Measurements from ENCODE around the gene VPS13A. TPM values are rescaled to one million over a fixed set of nuclear protein-coding genes. Genes with fewer than 3 reads are reported as not detected.
"Not testable (repeated sequence)": the region's sequence is repeated elsewhere in the genome, so short reads cannot be mapped to it uniquely, and the experiment has no call there.

VPS13A gene
- total RNA-seq, 1 experiment from 2014 or later: 32.6 TPM

GRCh38 chr9:77257275-77257674 is 79.9 kb downstream of the VPS13A start:
- Mint-ChIP-seq H3K27me3 (ENCODE audit: unreplicated experiment) (no peaks in the 10 kb centered on the region), H3K4me1 (ENCODE audit: low read depth, unreplicated experiment) (no peaks in the 10 kb centered on the region), H3K4me3 (ENCODE audit: low read depth, unreplicated experiment) (no peak overlapping the region), H3K36me3 (ENCODE audit: insufficient read depth, unreplicated experiment) (no peaks in the 10 kb centered on the region), H3K9me3 (ENCODE audit: low read depth, unreplicated experiment) (no peaks in the 10 kb centered on the region), H3K27ac (ENCODE audit: unreplicated experiment) (no peak overlapping the region)
- BruUV-seq (replicated peaks): no TSS peak
- TF ChIP-seq CTCF (IDR thresholded peaks at IDR 0.05; ENCODE audit: unreplicated experiment): no peak
- no peak for DNase-seq
- intact Hi-C loops (cut with micrococcal nuclease; ENCODE audit: unreplicated experiment): no loop called here
- CTCF ChIA-PET: no interaction called here

- no peak for TF ChIP-seq CTCF (IDR thresholded peaks at IDR 0.05; ENCODE audit: unreplicated experiment)
- Mint-ChIP-seq H3K36me3 (ENCODE audit: insufficient read depth, unreplicated experiment) (no peaks in the 10 kb centered on the region), H3K4me3 (ENCODE audit: low read depth, unreplicated experiment) (no peak overlapping the region), H3K4me1 (ENCODE audit: low read depth, unreplicated experiment) (no peaks in the 10 kb centered on the region), H3K27me3 (ENCODE audit: unreplicated experiment) (no peaks in the 10 kb centered on the region), H3K27ac (ENCODE audit: unreplicated experiment) (no peak overlapping the region), H3K9me3 (ENCODE audit: low read depth, unreplicated experiment) (peaks cover 6% of the 10 kb centered on the region)
- CTCF ChIA-PET: no interaction called here
- DNase-seq: no peak
- BruUV-seq (replicated peaks): no TSS peak
- intact Hi-C loops (cut with micrococcal nuclease; ENCODE audit: unreplicated experiment): no loop called here
These were observed 84.3 kb downstream of the VPS13A start for GRCh38 chr9:77261605-77262004.

- H3K4me1 Mint-ChIP-seq (ENCODE audit: low read depth, unreplicated experiment); H3K36me3 Mint-ChIP-seq (ENCODE audit: insufficient read depth, unreplicated experiment); intact Hi-C loops (cut with micrococcal nuclease; ENCODE audit: unreplicated experiment); H3K9me3 Mint-ChIP-seq (ENCODE audit: low read depth, unreplicated experiment); CTCF ChIA-PET; BruUV-seq (replicated peaks); DNase-seq; H3K27ac Mint-ChIP-seq (ENCODE audit: unreplicated experiment); H3K4me3 Mint-ChIP-seq (ENCODE audit: low read depth, unreplicated experiment); H3K27me3 Mint-ChIP-seq (ENCODE audit: unreplicated experiment): not testable (repeated sequence)
These were observed 90.4 kb downstream of the VPS13A start for GRCh38 chr9:77267762-77268161.

GRCh38 chr9:77271023-77271690 is 93.8 kb downstream of the VPS13A start:
- Mint-ChIP-seq H3K4me1 (ENCODE audit: low read depth, unreplicated experiment) (no peaks in the 10 kb centered on the region), H3K9me3 (ENCODE audit: low read depth, unreplicated experiment) (peaks cover 2% of the 10 kb centered on the region), H3K4me3 (ENCODE audit: low read depth, unreplicated experiment) (no peak overlapping the region), H3K36me3 (ENCODE audit: insufficient read depth, unreplicated experiment) (no peaks in the 10 kb centered on the region), H3K27ac (ENCODE audit: unreplicated experiment) (no peak overlapping the region), H3K27me3 (ENCODE audit: unreplicated experiment) (no peaks in the 10 kb centered on the region)
- no peak for TF ChIP-seq CTCF (IDR thresholded peaks at IDR 0.05; ENCODE audit: unreplicated experiment)
- DNase-seq: no peak
- no TSS peak for BruUV-seq (replicated peaks)
- CTCF ChIA-PET: no interaction called here
- intact Hi-C loops (cut with micrococcal nuclease; ENCODE audit: unreplicated experiment): no loop called here

GRCh38 chr9:77276799-77277198 is 99.5 kb downstream of the VPS13A start:
- intact Hi-C loops (cut with micrococcal nuclease; ENCODE audit: unreplicated experiment): loop anchor here (5.0 kb wide), 1 partner anchor 44 kb away; no protein-coding TSS in a partner anchor
- Mint-ChIP-seq H3K27me3 (ENCODE audit: unreplicated experiment) (no peaks in the 10 kb centered on the region), H3K4me1 (ENCODE audit: low read depth, unreplicated experiment) (no peaks in the 10 kb centered on the region), H3K27ac (ENCODE audit: unreplicated experiment) (no peak overlapping the region), H3K4me3 (ENCODE audit: low read depth, unreplicated experiment) (no peak overlapping the region), H3K36me3 (ENCODE audit: insufficient read depth, unreplicated experiment) (no peaks in the 10 kb centered on the region), H3K9me3 (ENCODE audit: low read depth, unreplicated experiment) (no peaks in the 10 kb centered on the region)
- no peak for DNase-seq
- CTCF ChIA-PET: no interaction called here
- no TSS peak for BruUV-seq (replicated peaks)
- TF ChIP-seq CTCF (IDR thresholded peaks at IDR 0.05; ENCODE audit: unreplicated experiment): no peak
